Measurements from ENCODE around the gene MMP25.
"Not testable (repeated sequence)": the region's sequence is repeated elsewhere in the genome, so short reads cannot be mapped to it uniquely, and the experiment has no call there.

DNA sequence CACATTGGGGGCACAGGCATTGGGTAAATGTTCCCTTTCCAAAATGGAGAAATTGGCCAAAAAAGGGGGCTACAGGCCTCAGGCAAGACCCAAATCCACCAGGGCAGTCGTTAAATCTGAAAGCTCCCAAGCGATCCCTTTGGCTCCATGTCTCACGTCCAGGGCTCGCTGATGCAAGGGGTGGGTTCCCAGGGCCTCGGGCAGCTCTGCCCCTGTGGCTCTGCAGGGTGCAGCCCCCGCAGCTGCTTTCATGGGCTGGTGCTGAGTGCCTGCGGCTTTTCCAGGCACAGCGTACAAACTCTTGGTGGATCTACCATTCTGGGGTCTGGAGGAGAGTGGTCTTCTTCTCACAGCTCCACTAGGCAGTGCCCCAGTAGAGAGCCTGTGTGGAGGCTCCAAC is 37.0 kb downstream of the MMP25 start:
- TF ChIP-seq POLR2A (IDR thresholded peaks at IDR 0.05; ENCODE audit: low read depth, low read length); TAF1 (IDR thresholded peaks at IDR 0.05; ENCODE audit: borderline replicate concordance, low read depth, low read length): not testable (repeated sequence)
